Keratinocyte (primary cell): Measurements from ENCODE around the gene AKR1D1. TPM values are rescaled to one million over a fixed set of nuclear protein-coding genes. Genes with fewer than 3 reads are reported as not detected.

Experiments
- DNase-seq: peaks from one replicate; pipeline ENCODE4 v3.0.0-alpha.2; 2011; ENCODE audit warnings: low read depth, missing footprints, low spot score
- FAIRE-seq: peaks from 2 replicates; lab custom pipeline; 2011; peaks lifted over from hg19 to GRCh38; lab: Jason Lieb, UNC
- H2AFZ ChIP-seq: 2 replicates; pipeline ENCODE4 v1.6.0; 2012; ENCODE audit warnings: low read length, control low read depth, inconsistent platforms; ENCODE audit not compliant: control insufficient read depth
- H3K27ac ChIP-seq: 2 replicates; pipeline ENCODE4 v1.5.1; 2011; ENCODE audit warnings: low read length; ENCODE audit not compliant: control insufficient read depth, insufficient read depth
- H3K27me3 ChIP-seq: 3 replicates; pipeline ENCODE4 v1.6.0; 2011; ENCODE audit warnings: low read length; ENCODE audit not compliant: control insufficient read depth, insufficient read depth; ENCODE audit errors: extremely low read depth
- H3K36me3 ChIP-seq, 2 experiments: 2 replicates in 1 of 2; 3 replicates in 1 of 2; pipeline ENCODE4 v1.5.1; 2011; ENCODE audit warnings: low read length in 2 of 2, mild to moderate bottlenecking in 1 of 2; ENCODE audit not compliant: control insufficient read depth in 2 of 2, insufficient read depth in 2 of 2; ENCODE audit errors: extremely low read depth in 1 of 2
- H3K4me1 ChIP-seq: 3 replicates; pipeline ENCODE4 v1.5.1; 2011; ENCODE audit warnings: low read length; ENCODE audit not compliant: control insufficient read depth, insufficient read depth; ENCODE audit errors: extremely low read depth
- H3K4me2 ChIP-seq: 3 replicates; pipeline ENCODE4 v1.6.0; 2011; ENCODE audit warnings: low read depth, low read length; ENCODE audit not compliant: control insufficient read depth, insufficient read depth; ENCODE audit errors: extremely low read depth
- H3K4me3 ChIP-seq, 3 experiments: fragments of 200-600 bp in 1 of 3; sonication (generic) in 1 of 3; 2 replicates in 2 of 3; 3 replicates in 1 of 3; pipeline ENCODE4 v1.5.1; 2011 to 2016; ENCODE audit warnings: low read length in 3 of 3, mild to moderate bottlenecking in 3 of 3, control low read depth in 2 of 3, inconsistent platforms in 1 of 3, low read depth in 1 of 3, mixed read lengths in 1 of 3, mixed run types in 1 of 3, moderate library complexity in 1 of 3; ENCODE audit not compliant: control insufficient read depth in 2 of 3, insufficient read depth in 2 of 3; ENCODE audit errors: extremely low read depth in 1 of 3
- H3K79me2 ChIP-seq: 2 replicates; pipeline ENCODE4 v1.6.0; 2012; ENCODE audit warnings: low read length; ENCODE audit not compliant: control insufficient read depth, insufficient read depth
- H3K9ac ChIP-seq: 3 replicates; pipeline ENCODE4 v1.6.0; 2011; ENCODE audit warnings: low read length; ENCODE audit not compliant: control insufficient read depth, insufficient read depth; ENCODE audit errors: extremely low read depth
- H3K9me1 ChIP-seq: 3 replicates; pipeline ENCODE4 v1.6.0; 2011; ENCODE audit warnings: low read length; ENCODE audit not compliant: control insufficient read depth, insufficient read depth; ENCODE audit errors: extremely low read depth
- H3K9me3 ChIP-seq: 2 replicates; pipeline ENCODE4 v1.5.1; 2012; ENCODE audit warnings: low read depth, low read length; ENCODE audit not compliant: control insufficient read depth
- H4K20me1 ChIP-seq: 3 replicates; pipeline ENCODE4 v1.6.0; 2011; ENCODE audit warnings: low read length; ENCODE audit not compliant: control insufficient read depth, insufficient read depth; ENCODE audit errors: extremely low read depth
- EZH2 ChIP-seq: IDR thresholded peaks from one replicate; pipeline ENCODE4 v1.6.1; 2012; ENCODE audit warnings: inconsistent platforms, mild to moderate bottlenecking, low read length, moderate library complexity
- dilution Hi-C: fragments of 300-500 bp; cut with MboI; formaldehyde crosslinking; loops from one replicate; pipeline ENCODE4 v1.7.0; 2020; ENCODE audit warnings: low sequenced_read_pairs; ENCODE audit not compliant: extremely low pct_ligation_motif_present
- polyA minus RNA-seq, 3 experiments: library from RNA; depleted of rRNA, polyadenylated mRNA; stranded (reverse); fragments of >200 nt; gene quantifications; 1 replicate in 1 of 3; 2 replicates in 1 of 3; 3 replicates in 1 of 3; pipeline ENCODE4 v1.2.3, GENCODE V29; 2011
- polyA plus RNA-seq, 5 experiments: library from polyadenylated mRNA; depleted of rRNA in 3 of 5; stranded (reverse) in 3 of 5; stranded (forward) in 1 of 5; unstranded in 1 of 5; fragments of >200 nt; gene quantifications; 1 replicate in 1 of 5; 2 replicates in 3 of 5; 3 replicates in 1 of 5; pipeline versions ENCODE4 v1.2.1 to v1.2.3, GENCODE V29; 2011 to 2012; ENCODE audit warnings: missing spikeins in 2 of 5, low read depth in 1 of 5, low replicate concordance in 1 of 5
- TF ChIP-seq, protein P1 (sequence below), 3 experiments: IDR thresholded peaks in 1 of 3; conservative IDR thresholded peaks in 1 of 3; optimal IDR thresholded peaks in 1 of 3; 2 replicates in 2 of 3; 3 replicates in 1 of 3; pipeline versions ENCODE3 to v1.5.1; 2011; ENCODE audit warnings: low read length in 3 of 3, mild to moderate bottlenecking in 3 of 3, moderate library complexity in 2 of 3, control low read depth in 1 of 3, inconsistent platforms in 1 of 3; ENCODE audit not compliant: insufficient read depth in 2 of 3; ENCODE audit errors: extremely low read depth in 1 of 3

Gene AKR1D1, protein sequence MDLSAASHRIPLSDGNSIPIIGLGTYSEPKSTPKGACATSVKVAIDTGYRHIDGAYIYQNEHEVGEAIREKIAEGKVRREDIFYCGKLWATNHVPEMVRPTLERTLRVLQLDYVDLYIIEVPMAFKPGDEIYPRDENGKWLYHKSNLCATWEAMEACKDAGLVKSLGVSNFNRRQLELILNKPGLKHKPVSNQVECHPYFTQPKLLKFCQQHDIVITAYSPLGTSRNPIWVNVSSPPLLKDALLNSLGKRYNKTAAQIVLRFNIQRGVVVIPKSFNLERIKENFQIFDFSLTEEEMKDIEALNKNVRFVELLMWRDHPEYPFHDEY
- polyA plus RNA-seq (not detected in 3 replicates), polyA minus RNA-seq (not detected in 3 replicates)
- not detected for polyA plus RNA-seq (2011; ENCODE audit: low read depth)
- polyA plus RNA-seq (2011; cell fraction: cytosol; rRNA removed) = not detected in 2 replicates
- polyA plus RNA-seq (2011; cell fraction: nucleus; rRNA removed) = not detected in 2 replicates
- not detected in 2 replicates for polyA plus RNA-seq (2012; ENCODE audit: low replicate concordance)
- not detected for polyA minus RNA-seq (2011; cell fraction: cytosol; rRNA and poly(A)+ RNA removed)
- polyA minus RNA-seq (2011; cell fraction: nucleus; rRNA and poly(A)+ RNA removed) = not detected in 2 replicates

DNA sequence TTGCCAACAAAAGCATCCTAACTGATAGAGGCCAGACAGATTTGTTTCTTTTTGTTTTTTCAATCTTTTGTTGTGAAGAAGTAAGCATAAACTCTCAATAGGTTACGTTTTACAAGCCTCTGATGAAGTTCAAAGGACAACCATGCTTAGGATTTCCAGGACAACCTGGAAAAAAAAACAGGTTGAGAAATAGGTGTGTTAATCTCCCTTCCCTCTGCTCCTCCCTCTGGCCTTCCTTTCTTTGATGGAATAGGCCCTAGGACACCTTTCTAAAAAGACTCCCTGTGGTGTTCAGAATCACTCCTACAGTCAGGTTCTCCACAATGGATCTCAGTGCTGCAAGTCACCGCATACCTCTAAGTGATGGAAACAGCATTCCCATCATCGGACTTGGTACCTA is at the start of gene AKR1D1:
AKR1D1 (plus strand) TSS at position 264 of the 400 bp plus-strand sequence; CDS start at position 324, 60 bp downstream.
- H3K27me3 ChIP-seq = no peaks in the 10 kb centered on the region
- TF ChIP-seq EZH2 = no peak
- TF ChIP-seq, protein P1, sequence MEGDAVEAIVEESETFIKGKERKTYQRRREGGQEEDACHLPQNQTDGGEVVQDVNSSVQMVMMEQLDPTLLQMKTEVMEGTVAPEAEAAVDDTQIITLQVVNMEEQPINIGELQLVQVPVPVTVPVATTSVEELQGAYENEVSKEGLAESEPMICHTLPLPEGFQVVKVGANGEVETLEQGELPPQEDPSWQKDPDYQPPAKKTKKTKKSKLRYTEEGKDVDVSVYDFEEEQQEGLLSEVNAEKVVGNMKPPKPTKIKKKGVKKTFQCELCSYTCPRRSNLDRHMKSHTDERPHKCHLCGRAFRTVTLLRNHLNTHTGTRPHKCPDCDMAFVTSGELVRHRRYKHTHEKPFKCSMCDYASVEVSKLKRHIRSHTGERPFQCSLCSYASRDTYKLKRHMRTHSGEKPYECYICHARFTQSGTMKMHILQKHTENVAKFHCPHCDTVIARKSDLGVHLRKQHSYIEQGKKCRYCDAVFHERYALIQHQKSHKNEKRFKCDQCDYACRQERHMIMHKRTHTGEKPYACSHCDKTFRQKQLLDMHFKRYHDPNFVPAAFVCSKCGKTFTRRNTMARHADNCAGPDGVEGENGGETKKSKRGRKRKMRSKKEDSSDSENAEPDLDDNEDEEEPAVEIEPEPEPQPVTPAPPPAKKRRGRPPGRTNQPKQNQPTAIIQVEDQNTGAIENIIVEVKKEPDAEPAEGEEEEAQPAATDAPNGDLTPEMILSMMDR (optimal IDR thresholded peaks at IDR 0.05 in 1 of 3, IDR thresholded peaks at IDR 0.05 in 1 of 3, conservative IDR thresholded peaks at IDR 0.05 in 1 of 3; ENCODE audit: extremely low read depth in 1 of 3, insufficient read depth in 2 of 3, low read length in 3 of 3) = no peak
- H3K4me1 ChIP-seq = no peaks in the 10 kb centered on the region
- H3K9me3 ChIP-seq = no peaks in the 10 kb centered on the region
- H3K27ac ChIP-seq = no peak within 1 kb of the TSS
- no peak within 1 kb of the TSS for H3K9ac ChIP-seq
- H2AFZ ChIP-seq = no peak within 1 kb of the TSS
- dilution Hi-C loops = no loop called here
- no peaks in the 10 kb centered on the region for H4K20me1 ChIP-seq
- H3K9me1 ChIP-seq = no peaks in the 10 kb centered on the region
- H3K4me2 ChIP-seq = no peak within 1 kb of the TSS
- no peak for DNase-seq
- no peak within 1 kb of the TSS for H3K4me3 ChIP-seq
- no peaks in the 10 kb centered on the region for H3K79me2 ChIP-seq
- FAIRE-seq = no peak
- H3K36me3 ChIP-seq = no peaks in the 10 kb centered on the region

GRCh38 chr7:138027100-138027499 is 49.2 kb upstream of the AKR1D1 start:
- no peaks in the 10 kb centered on the region for H3K79me2 ChIP-seq
- dilution Hi-C loops = no loop called here
- no peaks in the 10 kb centered on the region for H3K9me1 ChIP-seq
- no peak for FAIRE-seq
- no peaks in the 10 kb centered on the region for H3K36me3 ChIP-seq
- no peaks in the 10 kb centered on the region for H3K9me3 ChIP-seq
- no peak for DNase-seq
- no peaks in the 10 kb centered on the region for H4K20me1 ChIP-seq
- no peak for TF ChIP-seq EZH2
- TF ChIP-seq, protein P1 (optimal IDR thresholded peaks at IDR 0.05 in 1 of 3, IDR thresholded peaks at IDR 0.05 in 1 of 3, conservative IDR thresholded peaks at IDR 0.05 in 1 of 3; ENCODE audit: extremely low read depth in 1 of 3, insufficient read depth in 2 of 3, low read length in 3 of 3) = no peak
- H3K9ac ChIP-seq = no peak overlapping the region
- H3K4me3 ChIP-seq = no peak overlapping the region
- H3K27ac ChIP-seq = no peak overlapping the region
- no peaks in the 10 kb centered on the region for H3K4me1 ChIP-seq
- no peak overlapping the region for H2AFZ ChIP-seq
- H3K27me3 ChIP-seq = no peaks in the 10 kb centered on the region
- no peak overlapping the region for H3K4me2 ChIP-seq
